Measurements from ENCODE around the gene MPZL2.

MPZL2 gene

DNA sequence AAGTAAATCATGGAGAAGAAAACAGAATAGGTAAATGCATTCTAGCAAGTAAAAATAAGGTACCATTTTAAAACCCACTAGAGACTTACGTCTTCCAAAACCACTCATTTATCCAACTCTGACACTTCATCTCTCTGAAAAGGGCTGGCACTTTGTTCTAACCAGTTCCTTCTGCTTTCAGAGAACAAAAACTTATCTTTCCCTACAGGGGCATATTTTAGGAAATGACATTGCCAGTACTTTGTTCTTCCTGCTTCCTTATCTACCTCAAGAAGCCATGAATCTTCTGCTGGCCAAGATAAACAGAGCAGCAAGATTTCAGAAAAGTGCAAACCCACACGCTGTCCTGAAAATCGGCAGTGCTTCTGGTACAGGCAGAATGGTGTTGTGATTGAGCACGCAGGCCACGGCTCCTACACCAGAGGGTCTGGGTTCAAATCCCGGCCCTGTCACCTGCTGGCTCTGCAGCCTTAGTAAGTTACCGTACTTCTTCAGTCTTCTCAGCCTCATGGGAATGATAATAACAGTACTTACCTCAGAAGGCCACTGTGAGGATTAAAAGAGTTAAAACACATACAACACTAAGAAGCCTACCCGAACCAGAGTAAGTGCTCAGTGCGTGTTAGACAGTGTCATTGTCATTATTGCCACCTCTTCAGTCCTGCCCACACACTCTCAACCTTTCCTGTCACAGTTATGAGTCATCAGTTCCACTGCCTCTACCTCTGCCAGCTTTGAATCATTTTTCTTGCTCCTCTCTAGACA is 22.9 kb downstream of the MPZL2 start:
- DNase-seq: no peak

DNA sequence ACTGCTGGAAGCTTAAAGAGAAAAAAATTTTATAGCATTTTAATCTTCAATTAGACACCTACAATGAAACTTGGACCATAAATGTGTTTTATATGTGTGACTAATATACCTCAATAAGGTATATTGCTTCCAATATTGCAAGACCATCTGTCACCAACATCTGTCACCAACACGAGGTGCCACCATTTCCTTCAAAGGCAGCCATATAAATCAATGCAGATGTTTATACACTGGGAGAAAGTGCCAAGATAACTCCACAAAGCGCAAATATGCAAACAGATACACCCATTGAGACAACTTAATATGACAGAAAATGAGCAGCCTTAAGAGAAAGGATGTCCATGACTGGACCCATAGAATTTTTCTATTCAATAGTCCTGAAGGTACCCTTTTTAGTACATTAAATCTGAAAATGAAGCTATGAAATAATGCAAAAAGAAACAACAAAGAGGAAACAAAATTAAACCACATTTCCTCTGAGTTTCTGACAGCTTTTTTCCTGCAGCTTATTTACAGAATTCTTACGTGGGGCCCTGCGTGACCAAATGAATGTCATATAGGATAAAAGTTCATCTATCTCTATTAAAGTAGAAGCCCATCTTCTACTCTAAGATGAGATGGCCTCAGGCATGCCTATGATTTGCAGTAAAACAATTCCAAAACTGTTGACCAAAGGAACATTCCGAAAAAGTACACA is 24.4 kb downstream of the MPZL2 start:
- DNase-seq: no peak

DNA sequence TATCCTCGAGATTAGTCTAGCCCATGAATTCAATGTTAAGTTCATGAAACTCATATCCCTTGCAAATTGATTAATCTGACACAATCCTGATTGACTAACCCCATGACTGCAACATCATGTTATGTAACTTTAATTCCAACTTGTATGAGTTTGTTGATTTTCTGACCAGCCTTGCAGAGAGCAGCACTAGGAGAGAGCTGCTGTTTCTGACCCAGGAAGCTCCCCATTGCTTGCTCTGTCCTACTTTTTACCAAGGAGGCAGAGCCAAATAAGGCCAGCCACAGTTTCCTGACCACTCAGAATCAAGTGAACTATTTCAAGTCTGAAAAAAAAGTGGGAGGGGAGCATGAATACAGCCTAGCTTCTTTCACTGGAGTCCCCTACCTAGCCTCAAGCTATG is 25.2 kb downstream of the MPZL2 start:
- DNase-seq: no peak

DNA sequence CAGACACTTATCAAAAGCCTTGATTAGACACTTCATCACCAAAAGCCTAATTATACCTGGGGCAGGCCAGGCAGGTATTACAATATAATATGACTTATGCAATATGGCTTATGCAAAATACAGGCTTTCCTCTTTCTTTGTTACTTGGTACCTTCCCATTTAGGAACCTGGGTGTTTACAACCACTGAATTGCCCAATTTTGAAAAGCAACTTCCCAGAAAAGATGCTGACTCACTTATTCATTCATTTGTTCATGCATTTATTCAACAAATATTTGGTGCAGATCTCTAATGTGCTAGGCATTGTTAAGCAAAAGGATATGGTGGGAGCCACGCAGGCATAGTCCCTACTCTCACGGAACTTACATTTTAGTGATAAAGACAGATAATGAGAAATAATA is 25.7 kb downstream of the MPZL2 start:
- DNase-seq: no peak

DNA sequence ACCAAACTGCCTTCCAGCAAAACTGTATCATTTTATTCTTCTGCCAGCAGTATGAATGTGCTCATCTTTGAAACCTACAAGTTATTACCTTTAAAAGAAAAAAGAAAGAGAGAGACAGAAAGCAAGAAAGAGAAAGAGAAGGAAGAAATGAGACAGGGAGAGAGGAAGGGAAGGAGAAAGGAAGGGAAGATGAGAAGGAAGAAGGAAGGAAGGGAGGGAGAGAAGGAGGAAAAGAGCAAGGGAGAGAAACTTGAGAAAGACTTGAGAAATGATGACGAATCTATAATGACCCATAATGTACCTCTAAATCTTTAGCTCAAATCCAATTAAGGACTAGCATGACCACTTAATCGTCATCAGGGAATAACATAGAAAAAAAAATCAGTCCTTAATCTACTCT is 27.9 kb downstream of the MPZL2 start:
- no peak for DNase-seq

DNA sequence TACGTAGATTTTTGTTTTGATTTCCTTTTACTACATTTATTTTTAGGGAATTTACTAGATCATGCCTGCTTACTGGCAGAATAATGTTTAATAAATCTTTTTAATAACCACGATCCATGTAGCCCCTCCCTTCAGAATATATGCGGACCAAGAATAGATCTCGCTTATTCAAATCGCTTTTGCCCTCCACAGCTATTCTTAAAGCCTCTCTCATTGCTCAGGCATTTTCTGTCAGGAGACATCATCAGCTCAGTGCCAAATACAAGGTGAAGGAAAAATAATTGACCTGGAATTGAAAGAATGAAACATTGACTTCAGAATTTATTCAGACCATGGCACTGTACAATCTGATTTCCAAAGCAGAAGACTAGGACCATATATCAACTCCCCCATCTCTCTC is 29.3 kb downstream of the MPZL2 start:
- DNase-seq: no peak

DNA sequence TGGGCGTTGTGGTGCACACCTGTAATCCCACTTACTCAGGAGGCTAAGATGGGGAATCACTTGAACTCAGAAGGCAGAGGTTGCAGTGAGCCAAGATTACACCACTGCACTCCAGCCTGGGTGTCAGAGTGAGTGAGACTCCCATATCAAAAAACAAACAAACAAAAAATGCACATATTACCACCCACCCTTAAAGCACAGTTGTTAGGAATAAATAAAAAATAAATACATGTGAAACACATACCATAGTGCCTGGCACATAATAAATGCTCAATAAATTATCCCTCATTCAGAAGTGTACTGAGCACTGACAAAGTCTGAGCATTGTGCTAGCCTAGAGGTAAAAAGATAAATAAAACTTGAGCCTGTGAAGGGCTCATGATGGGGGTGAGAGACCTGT is 30.2 kb downstream of the MPZL2 start:
- DNase-seq: no peak

DNA sequence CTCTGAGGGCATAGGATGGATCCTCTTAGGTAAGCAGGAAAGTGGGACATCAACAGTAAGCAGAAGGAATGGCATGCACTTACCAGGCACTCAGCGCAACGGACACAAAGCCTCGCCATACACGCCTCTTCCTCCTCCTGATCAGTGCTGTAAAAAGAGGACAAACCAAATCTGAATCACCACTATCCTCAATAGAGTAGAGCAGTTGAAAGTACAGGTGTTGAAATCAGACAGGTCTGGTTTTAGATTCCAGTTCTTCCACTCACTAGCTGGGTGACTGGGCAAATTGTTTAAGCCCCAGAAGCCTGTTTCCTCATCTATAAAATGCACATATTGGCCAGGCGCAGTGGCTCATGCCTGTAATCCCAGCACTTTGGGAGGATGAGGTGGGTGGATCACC is 30.7 kb downstream of the MPZL2 start:
- DNase-seq: no peak

DNA sequence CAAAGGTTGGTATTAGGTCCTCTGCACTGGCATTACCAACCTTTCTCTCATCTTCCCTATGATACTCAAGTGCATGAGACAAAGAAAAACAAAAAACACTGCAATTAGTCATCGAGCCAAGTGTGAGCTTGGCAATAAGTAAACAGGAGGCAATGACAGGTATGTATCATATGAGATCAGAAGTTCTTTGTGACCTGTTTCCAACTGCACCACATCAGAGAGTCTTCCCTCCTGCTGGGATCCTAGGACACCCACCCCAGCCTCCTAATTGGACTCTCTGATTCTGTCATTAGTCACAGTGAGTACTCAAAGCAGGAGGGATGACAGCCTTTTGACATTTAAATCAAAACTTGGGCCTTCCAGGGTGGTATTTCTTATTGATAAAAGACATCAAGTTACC is 31.4 kb downstream of the MPZL2 start:
- no peak for DNase-seq

DNA sequence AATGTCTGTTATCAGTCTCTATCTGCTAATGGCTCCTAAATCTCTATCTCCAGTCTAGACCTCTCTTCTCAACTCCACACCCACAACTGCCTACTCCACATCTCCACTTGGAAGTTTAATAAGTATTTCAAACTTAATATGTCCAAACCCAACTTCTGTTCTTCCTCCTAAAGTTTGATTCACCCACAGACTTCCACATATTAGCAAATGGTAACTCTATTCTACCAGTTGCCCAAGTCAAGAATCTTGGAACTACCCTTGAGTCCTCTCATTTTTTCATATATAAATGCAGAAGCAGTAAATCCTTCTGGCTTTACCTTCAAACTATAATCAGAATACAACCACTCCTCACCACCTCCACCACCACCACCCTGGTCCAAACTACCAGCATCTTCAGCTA is 32.6 kb downstream of the MPZL2 start:
- no peak for DNase-seq

DNA sequence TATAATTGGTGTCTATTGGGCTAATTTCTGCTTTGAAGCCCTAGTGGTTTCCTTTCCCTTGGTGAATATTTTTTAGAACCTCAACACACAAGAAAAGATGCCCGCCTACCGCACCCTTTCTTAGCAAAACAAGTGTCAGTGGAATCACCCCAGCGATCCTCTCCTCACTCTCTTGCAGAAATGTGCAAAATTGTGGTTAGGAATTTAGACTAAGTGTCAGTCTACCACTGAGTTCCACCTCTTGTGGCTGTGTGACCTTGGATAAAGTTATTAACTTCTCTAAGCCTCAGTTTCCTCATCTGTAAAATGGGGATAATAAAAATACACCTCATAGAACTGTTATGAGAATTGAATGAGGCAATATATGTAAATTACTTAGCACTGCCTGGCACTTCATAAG is 34.0 kb downstream of the MPZL2 start:
- DNase-seq: no peak

DNA sequence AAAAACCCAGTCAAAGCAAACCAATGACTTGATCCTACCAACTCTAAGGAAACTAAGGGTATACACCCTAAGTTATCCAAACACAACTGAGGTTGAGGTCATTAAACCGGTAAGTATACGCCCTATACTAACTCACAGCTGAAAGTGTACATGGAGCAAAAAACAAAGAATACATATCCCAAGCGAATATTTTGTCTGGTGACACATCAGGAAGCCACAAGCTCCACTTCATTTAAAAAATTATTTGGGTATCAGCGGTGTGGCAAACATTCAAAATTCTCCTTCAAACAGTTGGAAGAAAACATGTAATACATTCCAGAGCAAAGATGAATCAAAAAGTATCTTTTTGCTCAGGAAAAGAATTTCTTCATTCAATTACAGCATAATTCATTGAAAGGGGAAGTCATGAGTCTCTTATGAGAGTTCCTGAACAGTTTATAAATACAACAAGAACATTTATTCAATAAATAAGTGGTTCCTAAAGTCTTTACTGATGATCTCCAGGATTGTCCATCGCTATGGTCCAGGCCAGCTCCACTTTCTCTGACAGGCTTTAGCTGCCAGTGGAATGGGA is 34.7 kb downstream of the MPZL2 start:
- no peak for DNase-seq

DNA sequence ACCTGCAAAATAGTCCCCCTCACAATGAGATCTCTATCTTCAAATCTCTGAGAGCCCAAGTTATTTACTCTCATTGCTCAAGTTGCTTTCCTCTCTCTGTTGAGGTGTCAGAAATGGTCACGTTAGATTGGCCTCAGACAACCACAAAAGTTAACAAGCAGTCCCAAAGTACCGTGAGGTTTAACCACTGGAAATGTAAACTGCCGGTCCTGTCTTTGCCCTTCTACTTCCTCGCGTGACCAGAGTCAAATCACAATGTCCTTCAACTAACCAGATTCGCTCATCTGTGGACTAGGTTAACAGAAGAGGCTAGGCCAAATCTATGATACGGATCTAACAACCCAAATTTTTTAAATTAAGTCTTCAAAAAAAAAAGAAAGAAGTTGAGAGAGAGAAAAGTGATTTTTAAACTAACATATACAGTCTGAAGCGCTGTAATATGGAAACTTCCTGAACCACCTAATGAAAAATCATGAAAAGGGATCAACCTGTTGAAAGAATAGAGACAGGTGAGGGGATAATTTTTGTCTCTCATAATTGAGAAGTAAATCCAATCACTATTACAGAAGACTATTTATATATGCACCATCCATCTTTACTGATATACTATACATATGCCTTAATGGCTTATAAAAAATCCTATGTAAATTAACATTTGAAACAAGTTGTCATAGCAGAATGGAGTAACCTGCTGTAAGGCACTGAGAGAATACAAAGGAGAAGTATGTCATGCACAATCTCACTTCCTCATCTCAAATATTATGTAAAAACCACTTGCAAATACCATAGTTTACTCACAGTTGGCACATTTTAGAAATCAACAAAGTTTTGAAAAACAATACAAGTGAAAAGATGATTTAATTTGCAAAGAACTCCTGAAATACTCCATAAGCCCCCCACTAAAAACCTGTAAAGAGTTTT is 36.0 kb downstream of the MPZL2 start:
- no peak for DNase-seq

DNA sequence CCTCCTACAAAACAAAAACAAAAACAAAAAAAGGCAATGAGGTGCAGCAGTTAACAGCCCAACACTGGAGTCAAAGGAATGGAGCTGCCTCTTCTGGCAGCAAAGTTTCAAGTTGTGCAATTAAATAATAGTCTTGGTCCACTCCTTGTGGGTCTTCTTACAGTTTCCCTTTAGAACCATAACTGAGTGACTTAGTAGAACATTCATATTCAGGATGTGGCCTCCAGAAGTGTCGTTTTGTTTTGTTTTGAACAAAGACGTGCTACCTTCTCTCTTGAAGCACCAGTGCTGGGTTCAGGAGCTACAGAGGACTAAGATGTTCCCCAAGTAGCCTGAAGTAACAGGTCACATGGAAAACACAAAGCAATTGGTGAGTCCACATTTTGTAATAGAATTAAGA is 37.3 kb downstream of the MPZL2 start:
- no peak for DNase-seq

DNA sequence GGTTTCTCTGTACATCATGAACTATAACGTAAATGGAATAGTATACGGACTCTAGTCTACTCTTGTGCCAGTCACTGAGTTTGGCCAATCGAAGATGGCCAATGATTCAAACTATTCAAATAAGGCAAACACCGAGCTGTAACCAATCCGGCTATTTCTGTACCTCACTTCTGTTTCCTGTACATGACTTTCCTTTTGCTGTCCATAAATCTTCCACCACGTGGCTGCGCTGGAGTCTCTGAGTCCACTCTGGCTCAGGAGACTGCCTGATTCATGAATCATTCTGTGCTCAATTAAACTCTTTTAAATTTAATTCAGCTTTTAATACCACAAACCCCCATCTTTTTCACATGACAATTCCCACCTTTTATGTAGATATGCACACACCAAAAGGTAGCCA is 37.8 kb downstream of the MPZL2 start:
- no peak for DNase-seq

DNA sequence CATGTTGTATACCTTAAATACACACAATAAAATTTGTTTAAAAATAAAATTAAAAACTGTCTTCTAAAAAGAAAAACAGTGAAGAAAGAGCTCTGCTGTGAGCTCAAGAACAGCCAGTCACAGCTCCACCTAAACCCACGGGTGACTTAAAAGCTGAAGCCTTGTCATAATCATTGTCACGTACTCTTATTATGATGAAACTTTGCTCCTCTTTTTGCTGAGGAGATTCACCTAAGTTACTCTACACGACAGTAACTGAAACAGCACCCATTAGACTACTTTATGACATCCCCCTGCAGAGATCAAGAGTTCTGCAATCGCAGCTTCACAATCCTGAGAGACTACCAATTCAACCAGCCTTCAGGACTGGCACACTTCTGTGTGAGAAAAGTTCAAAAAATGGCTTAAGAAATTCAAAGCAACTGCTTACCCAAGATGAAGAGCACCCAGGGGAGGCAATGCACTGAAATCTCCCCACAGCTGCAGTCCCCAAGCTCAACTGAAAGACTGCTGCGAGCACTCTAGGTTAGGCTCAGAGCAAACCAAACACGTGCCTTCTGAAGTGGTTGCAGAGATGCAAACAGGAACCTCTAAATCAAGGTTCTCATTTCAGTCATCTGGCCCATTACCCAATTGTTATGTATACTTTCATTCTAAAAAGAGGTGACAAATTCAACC is 39.4 kb downstream of the MPZL2 start, which contains the start of gene JAML:
Gene JAML, minus strand, starts transcription at position 501 of the 678 bp plus-strand sequence. CDS start 10,145 bp downstream, outside the sequence.
- DNase-seq: no peak

DNA sequence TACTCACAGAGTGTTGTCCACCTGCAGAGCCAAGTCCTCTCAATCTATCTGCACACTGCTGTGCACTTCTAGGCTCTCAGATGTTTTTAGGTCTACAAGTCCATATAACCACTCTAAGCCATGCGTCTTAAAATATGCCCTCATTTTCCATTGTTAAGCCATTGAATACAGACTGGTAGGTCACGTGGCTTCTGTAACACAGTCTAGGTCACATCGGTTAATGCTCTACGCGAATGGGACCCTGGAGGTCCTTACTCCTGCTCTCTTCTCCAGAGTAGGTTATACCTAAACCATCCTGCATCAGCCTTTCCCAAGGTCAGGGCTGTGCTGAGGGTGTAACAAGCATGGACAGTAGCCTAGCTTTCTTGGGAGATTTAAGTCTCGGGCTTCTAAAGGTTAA is 40.1 kb downstream of the MPZL2 start:
- DNase-seq: no peak

DNA sequence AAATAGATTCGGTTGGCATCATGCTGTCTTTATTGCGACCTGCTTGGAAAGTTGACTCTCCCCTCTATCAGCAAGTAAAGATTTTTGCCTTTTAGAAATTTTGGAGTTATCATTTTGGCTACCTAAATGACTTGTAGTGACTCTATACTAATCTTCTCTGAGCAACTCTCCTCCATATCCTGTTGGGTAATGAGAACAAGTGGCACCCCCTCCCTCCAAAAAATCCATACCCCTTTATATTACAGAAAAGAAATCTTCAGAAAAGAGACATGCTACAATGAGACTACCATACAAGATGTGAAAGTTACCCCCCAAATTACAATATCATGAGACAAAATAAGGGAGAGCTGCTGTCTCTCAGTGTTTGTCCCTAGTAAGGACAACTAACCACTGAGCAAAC is 40.5 kb downstream of the MPZL2 start:
- no peak for DNase-seq

DNA sequence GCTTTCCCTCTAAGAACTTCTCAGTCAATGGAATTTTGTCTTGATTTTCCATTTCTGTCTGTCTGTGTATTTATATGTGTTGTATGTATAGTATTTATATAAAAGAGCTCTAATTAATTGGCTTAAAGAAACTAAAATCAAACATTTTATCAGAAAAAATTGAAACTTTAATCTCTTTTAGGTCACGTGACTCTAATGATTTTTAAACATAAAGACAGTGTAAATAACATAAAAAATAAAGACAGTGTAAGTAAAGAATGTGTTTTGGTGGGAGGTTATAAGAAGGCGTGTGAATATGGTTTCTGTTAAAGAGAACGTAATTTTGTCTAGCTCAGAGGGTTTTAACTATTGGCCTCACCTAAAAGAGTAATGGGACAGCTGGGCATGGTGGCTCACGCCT is 41.7 kb downstream of the MPZL2 start:
- DNase-seq: no peak

DNA sequence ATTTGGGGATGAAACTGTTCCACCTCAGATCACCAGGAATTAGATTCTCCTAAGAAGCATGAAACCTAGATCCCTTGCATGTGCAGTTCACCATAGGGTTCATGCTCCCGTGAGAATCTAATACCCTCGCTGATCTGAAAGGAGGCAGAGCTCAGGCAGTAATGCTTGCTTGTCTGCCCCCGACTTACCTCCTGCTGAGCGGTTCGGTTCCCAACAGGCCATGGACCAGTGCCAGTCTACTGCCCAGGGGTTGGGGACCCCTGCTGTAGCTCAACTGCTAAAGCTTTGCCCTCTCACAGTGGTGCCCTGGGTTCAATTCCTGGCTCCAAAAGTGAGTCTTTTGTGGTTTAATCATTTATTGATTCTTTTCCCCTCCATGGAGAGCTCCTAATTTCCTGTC is 42.7 kb downstream of the MPZL2 start:
- no peak for DNase-seq

DNA sequence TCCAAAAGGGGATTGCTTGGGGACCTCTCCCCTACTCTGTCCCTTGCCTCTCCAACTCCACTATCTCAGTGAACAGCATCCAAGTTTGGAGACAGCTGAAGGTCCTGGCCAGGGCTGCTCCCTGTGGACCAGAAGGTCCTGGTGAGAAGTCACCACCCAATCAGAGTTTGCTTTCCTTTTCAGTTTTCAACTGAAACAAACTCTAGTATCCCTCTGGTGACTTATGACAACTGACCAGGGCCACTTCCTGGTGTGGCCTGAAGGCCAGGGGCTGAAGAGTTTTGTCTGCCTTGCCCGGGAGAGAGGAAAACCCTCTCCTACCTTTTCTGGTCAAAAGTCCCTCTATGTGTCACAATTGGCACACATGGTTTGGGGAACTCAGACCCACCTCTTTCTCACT is 44.4 kb downstream of the MPZL2 start:
- no peak for DNase-seq

DNA sequence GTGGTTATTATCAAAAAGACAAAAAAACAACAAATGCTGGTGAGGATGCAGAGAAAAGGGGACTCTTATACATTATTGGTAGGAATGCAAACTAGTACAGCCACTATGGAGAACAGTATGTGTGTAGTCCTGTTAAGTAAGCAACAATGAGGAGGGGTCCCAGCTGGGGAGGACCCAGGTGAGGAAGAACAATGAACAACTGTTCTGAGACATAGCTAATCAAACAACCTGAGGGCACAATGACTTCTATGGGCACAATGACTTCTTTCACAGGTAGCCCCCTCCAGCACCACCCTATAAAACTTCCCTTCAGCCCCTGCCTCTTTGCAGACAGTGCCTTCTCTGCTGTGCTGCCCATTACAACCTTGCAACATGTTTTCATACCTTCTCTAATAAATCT is 44.9 kb downstream of the MPZL2 start:
- no peak for DNase-seq

DNA sequence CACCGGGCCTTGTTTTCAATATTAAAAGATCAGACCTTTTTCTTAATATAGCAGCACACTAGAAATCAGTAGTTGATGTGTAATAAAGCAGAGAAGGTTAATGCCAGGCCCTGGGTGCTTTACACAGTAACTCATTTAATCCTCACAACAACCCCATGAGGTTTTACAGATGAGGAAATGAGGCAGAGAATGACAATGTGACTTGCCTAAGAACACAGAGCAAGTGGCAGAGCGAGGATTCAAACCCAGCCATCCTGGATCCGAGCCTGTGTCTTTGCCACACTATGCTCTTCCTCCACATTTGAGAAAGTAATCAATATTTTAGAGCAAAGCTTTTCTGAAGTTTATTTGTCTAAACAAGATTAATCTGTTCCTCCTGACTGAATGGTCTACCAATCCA is 46.5 kb downstream of the MPZL2 start:
- no peak for DNase-seq

Data from retina (tissue), 1 donor.